Esophagus (tissue), 2 donors: ENCODE measurements around the gene ZNF438. TPM values are rescaled to one million over a fixed set of nuclear protein-coding genes. Genes with fewer than 3 reads are reported as not detected.
"Not testable (repeated sequence)": the region's sequence is repeated elsewhere in the genome, so short reads cannot be mapped to it uniquely, and the experiment has no call there.

Experiments
- H3K27ac ChIP-seq, 2 donors: one replicate each; pipeline ENCODE4 v1.5.1; 2013; ENCODE audit warnings: low read depth in 2 of 2, mild to moderate bottlenecking in 2 of 2, inconsistent platforms in 1 of 2, low read length in 1 of 2, moderate library complexity in 1 of 2
- H3K27me3 ChIP-seq, 2 donors: one replicate each; pipeline ENCODE4 v1.6.1; 2013; ENCODE audit warnings: low read length in 2 of 2, control low read depth in 1 of 2, mild to moderate bottlenecking in 1 of 2; ENCODE audit not compliant: insufficient read depth in 2 of 2, control insufficient read depth in 1 of 2
- H3K36me3 ChIP-seq, 2 donors: one replicate each; pipeline ENCODE4 v1.6.1; 2013; ENCODE audit warnings: low read length in 1 of 2; ENCODE audit not compliant: control insufficient read depth in 2 of 2, insufficient read depth in 2 of 2
- H3K4me1 ChIP-seq, 2 donors: one replicate each; pipeline ENCODE4 v1.6.1; 2013; ENCODE audit warnings: low read length in 1 of 2; ENCODE audit not compliant: control insufficient read depth in 2 of 2, insufficient read depth in 2 of 2
- H3K4me3 ChIP-seq, 2 donors: one replicate each; pipeline ENCODE4 v1.5.1; 2013; ENCODE audit warnings: low read length in 2 of 2, mild to moderate bottlenecking in 2 of 2, low read depth in 1 of 2, moderate library complexity in 1 of 2
- H3K9me3 ChIP-seq, 2 donors: one replicate each; pipeline ENCODE4 v1.6.1; 2013; ENCODE audit warnings: mild to moderate bottlenecking in 2 of 2, low read depth in 1 of 2, low read length in 1 of 2, moderate library complexity in 1 of 2; ENCODE audit not compliant: control insufficient read depth in 2 of 2, insufficient read depth in 1 of 2
- WGBS, 2 donors: extraction: QIAGEN DNeasy Blood & Tissue Kit; methylation state at CpG; one replicate each; pipeline ENCODE4 v1.1.7; 2013; 5-methylcytosine and 5-hydroxymethylcytosine counted together
- polyA plus RNA-seq, 2 donors: library from polyadenylated mRNA; stranded (reverse); fragments of 200-250 nt; gene quantifications; one replicate each; pipeline ENCODE4 v1.2.3, GENCODE V29; 2013
- donor health status: healthy with polysubstance abuse.
- donor health status: Bipolar disorder and iron deficiency.

ZNF438 gene
- polyA plus RNA-seq, 2 donors, result 3.0 to 3.2 TPM

GRCh38 chr10:30985512-30985911, 46.2 kb downstream of the ZNF438 start:
- no peaks in the 10 kb centered on the region for H3K4me1 ChIP-seq
- H3K27ac ChIP-seq, result no peak overlapping the region
- WGBS, 2 donors, result 39 to 46% methylated on average over 1 of the region's 1 CpG
- no peak overlapping the region for H3K4me3 ChIP-seq
- no peaks in the 10 kb centered on the region for H3K36me3 ChIP-seq
- no peaks in the 10 kb centered on the region for H3K9me3 ChIP-seq
- no peaks in the 10 kb centered on the region for H3K27me3 ChIP-seq

GRCh38 chr10:30984563-30985328, 46.9 kb downstream of the ZNF438 start:
- H3K36me3 ChIP-seq, result no peaks in the 10 kb centered on the region
- H3K4me1 ChIP-seq, result no peaks in the 10 kb centered on the region
- H3K27ac ChIP-seq, result no peak overlapping the region
- H3K4me3 ChIP-seq, result no peak overlapping the region
- 77 to 87% methylated on average over 4 of the region's 4 CpGs for WGBS, 2 donors
- H3K27me3 ChIP-seq, result no peaks in the 10 kb centered on the region
- no peaks in the 10 kb centered on the region for H3K9me3 ChIP-seq

- not testable (repeated sequence) for H3K27me3 ChIP-seq, H3K9me3 ChIP-seq, H3K4me3 ChIP-seq, H3K27ac ChIP-seq, H3K36me3 ChIP-seq, H3K4me1 ChIP-seq
- WGBS, 2 donors, result 90 to 91% methylated on average over 6 of the region's 6 CpGs
Observed at GRCh38 chr10:30983209-30983608, 48.5 kb downstream of the ZNF438 start.

- 44 to 52% methylated on average over 7 of the region's 7 CpGs for WGBS, 2 donors
- no peaks in the 10 kb centered on the region for H3K36me3 ChIP-seq
- H3K27ac ChIP-seq, result peak overlapping the region in 1 of 2 donors; percentile 7
- no peaks in the 10 kb centered on the region for H3K27me3 ChIP-seq
- H3K4me3 ChIP-seq, result no peak overlapping the region
- no peaks in the 10 kb centered on the region for H3K9me3 ChIP-seq
- H3K4me1 ChIP-seq, result no peaks in the 10 kb centered on the region
Observed at GRCh38 chr10:30980951-30981616, 50.6 kb downstream of the ZNF438 start.

GRCh38 chr10:30979956-30980355, 51.7 kb downstream of the ZNF438 start:
- WGBS, 2 donors, result 86 to 88% methylated on average over 4 of the region's 4 CpGs
- H3K4me3 ChIP-seq, result no peak overlapping the region
- no peaks in the 10 kb centered on the region for H3K36me3 ChIP-seq
- H3K27me3 ChIP-seq, result no peaks in the 10 kb centered on the region
- no peaks in the 10 kb centered on the region for H3K4me1 ChIP-seq
- no peak overlapping the region for H3K27ac ChIP-seq
- no peaks in the 10 kb centered on the region for H3K9me3 ChIP-seq

- WGBS, 2 donors, result 95 to 97% methylated on average over 2 of the region's 2 CpGs
- no peaks in the 10 kb centered on the region for H3K4me1 ChIP-seq
Observed at GRCh38 chr10:30978843-30979242, 52.8 kb downstream of the ZNF438 start.

GRCh38 chr10:30977385-30977784, 54.3 kb downstream of the ZNF438 start:
- no peaks in the 10 kb centered on the region for H3K27me3 ChIP-seq
- no peaks in the 10 kb centered on the region for H3K4me1 ChIP-seq
- H3K9me3 ChIP-seq, result no peaks in the 10 kb centered on the region
- 97% methylated on average over 8 of the region's 8 CpGs for WGBS, 2 donors
- no peak overlapping the region for H3K27ac ChIP-seq
- H3K36me3 ChIP-seq, result no peaks in the 10 kb centered on the region
- H3K4me3 ChIP-seq, result no peak overlapping the region

More at GRCh38 chr10:30978843-30979242, 52.8 kb downstream of the ZNF438 start:
- H3K36me3 ChIP-seq, result no peaks in the 10 kb centered on the region
- no peaks in the 10 kb centered on the region for H3K27me3 ChIP-seq
- H3K27ac ChIP-seq, result no peak overlapping the region
- no peak overlapping the region for H3K4me3 ChIP-seq
- H3K9me3 ChIP-seq, result no peaks in the 10 kb centered on the region

GRCh38 chr10:30974773-30975415, 56.8 kb downstream of the ZNF438 start:
- Histone ChIP-seq H3K27ac (no peak overlapping the region), H3K9me3 (no peaks in the 10 kb centered on the region), H3K27me3 (no peaks in the 10 kb centered on the region), H3K4me1 (no peaks in the 10 kb centered on the region), H3K4me3 (no peak overlapping the region), H3K36me3 (no peaks in the 10 kb centered on the region)
- WGBS, 2 donors, result 91 to 92% methylated on average over 1 of the region's 1 CpG

GRCh38 chr10:30974355-30974754, 57.3 kb downstream of the ZNF438 start:
- Histone ChIP-seq H3K9me3 (no peaks in the 10 kb centered on the region), H3K4me3 (no peak overlapping the region), H3K27ac (no peak overlapping the region), H3K36me3 (no peaks in the 10 kb centered on the region), H3K4me1 (no peaks in the 10 kb centered on the region), H3K27me3 (no peaks in the 10 kb centered on the region)
- whole genome bisulfite sequencing, 2 donors, result 82 to 89% methylated on average over 5 of the region's 5 CpGs
